Fibroblast of gingiva (primary cell): ENCODE data around the gene LOC128125822.
"Not testable (repeated sequence)": the region's sequence is repeated elsewhere in the genome, so short reads cannot be mapped to it uniquely, and the experiment has no call there.

Experiments used
- DNase-seq: peaks from one replicate; pipeline ENCODE4 v3.0.0-alpha.2; 2011; ENCODE audit warnings: low read depth

Gene LOC128125822

DNA sequence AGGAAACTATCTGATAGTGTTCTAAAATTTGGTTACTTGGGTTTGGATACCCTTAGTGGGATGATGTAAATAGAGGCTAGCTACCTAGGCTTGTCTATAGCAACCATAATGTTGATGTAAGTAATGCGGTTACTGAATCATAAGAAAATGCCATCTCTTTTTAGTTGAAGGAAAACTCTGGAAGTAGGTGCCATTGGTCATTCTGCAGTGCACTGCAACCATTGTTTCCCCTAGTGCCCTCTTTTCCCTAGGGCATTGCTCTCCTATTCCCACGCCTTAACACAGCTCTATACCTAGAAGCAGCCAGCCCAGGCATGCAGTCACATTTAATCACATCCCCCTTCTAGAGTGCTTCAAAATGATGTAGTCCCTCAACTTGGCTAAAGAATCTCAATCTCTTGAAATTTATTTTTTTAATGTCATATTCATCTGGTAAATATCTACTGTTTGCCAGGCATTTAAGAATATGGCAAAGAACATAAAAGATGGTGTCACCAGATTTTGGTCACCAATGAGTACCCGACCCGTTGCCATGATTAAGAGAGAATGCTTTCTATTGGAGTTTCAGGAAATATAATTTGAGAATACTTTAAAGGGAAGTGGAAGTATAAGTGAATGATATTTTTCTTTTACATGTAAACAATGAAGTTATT lies 10.4 kb downstream of the LOC128125822 start:
- DNase-seq, result no peak

DNA sequence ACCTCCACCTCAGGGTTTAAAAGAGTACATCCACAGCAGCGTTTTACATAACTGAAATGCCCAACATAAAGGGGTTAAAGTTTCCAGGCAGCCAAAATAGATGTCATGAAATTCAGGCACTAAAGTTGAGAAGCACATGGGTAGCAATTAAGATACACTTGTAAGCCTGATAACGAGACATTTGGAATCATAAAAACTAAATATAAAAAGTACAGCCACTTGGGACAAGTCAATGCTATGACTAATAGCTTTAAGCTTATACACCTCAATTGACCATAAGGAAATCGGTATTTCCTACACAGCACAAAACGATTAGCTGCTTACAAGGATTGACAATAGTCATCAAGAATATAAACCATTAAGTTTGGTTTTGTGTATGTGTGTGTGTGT lies 11.8 kb downstream of the LOC128125822 start:
- no peak for DNase-seq

DNA sequence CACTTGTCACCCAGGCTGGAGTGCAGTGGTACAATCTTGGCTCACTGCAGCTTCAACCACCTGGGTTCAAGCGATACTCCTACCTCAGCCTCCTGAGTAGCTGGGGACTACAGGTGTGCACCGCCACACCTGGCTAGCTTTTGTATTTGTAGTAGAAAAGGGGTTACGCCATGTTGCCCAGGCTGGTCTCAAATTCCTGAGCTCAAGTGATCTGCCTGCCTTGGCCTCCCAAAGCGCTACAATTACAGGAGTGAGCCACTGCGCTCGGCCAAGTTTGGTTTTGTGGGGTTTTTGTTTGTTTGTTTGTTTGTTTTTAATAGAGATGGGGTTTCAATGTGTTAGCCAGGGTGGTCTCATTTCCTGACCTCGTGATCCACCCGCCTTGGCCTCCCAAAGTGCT lies 12.3 kb downstream of the LOC128125822 start:
- DNase-seq, result no peak

DNA sequence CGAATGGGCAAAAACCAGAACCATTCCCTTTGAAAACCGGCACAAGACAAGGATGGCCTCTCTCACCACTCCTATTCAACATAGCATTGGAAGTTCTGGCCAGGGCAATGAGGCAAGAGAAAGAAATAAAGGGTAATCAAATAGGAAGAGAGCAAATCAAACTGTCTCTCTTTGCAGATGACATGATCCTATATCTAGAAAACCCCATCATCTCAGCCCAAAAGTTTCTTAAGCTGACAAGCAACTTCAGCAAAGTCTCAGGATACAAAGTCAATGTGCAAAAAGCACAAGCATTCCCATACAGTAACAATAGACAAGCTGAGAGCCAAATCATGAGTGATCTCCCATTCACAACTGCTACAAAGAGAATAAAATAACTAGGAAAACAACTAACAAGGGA lies 13.4 kb downstream of the LOC128125822 start:
- not testable (repeated sequence) for DNase-seq

DNA sequence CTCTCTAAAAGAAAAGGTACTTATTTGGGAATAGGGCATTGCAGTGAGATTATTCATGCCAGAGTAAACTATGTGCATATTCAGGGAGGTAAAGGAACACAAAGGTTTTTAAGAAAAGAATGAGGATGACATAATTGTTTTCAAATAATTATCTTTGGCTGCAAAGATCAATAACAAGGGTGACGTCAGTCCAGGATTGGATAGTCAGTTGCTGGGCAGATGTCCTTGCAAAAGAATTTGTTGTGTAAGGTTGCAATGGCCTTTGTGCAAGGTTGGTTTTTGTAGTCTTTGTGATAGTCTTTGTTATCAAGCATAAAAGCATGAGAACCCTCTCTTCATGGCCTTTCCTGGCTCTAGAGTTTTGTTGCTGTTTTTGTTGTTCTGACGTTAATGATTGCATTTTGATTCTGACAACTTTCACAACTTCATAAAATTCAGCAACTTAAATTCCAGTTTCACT lies 17.7 kb downstream of the LOC128125822 start:
- DNase-seq, result no peak

DNA sequence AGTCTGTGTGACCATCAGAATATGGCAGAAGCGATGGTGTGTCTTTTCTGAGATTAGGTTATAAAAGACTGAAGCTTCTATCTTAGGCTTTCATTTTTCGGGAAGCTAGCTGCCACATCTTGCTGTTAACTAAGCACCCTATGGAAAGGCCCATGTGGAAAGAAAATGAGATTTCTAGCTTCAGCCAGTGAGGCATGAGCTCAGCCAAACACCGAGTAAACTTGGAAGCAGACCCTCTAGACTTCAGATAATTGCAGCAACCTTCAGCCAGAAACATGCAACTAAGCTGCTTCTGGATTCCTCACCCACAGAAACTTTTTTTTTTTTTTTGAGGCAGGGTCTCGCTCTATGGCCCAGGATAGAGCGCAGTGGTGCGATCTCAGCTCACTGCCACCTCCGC lies 20.6 kb downstream of the LOC128125822 start:
- no peak for DNase-seq

DNA sequence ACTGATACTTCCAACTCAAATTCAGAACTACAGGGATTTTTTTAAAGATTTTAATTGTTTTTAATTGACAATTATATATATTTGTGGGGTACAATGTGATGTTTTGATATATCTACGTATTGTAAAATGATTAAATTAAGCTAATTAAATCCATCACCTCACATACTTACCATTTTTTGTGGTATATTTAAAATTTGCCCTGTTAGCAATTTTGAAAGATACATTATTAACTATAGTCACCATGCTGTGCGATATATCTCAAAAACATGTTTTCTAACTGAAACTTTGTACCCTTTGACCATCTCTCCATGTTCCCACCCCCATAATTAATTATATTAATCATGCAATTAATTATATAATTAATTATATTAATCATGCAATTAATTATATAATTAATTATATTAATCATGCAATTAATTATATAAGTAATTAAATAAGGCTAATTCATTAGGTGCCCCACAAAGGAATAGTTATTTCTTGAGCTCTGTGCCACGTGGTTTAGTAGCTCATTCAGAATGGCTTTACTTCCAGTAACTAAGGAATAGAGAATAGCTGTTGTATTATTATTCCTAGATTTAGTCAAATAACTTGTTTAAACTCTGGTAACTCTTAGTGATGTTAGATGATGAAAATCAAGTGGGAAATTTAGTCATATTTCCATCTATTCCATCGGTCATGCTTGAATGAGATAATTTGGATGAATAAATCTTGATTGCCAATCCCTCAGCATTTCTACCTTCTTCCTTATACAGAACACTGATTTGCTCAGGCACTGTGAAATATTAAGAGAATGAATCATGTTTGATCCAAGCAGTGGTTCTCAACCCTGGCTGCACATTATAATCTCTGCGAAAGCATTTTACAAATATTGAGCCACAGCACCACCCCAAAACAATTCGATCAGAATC lies 25.1 kb downstream of the LOC128125822 start:
- DNase-seq, result no peak

DNA sequence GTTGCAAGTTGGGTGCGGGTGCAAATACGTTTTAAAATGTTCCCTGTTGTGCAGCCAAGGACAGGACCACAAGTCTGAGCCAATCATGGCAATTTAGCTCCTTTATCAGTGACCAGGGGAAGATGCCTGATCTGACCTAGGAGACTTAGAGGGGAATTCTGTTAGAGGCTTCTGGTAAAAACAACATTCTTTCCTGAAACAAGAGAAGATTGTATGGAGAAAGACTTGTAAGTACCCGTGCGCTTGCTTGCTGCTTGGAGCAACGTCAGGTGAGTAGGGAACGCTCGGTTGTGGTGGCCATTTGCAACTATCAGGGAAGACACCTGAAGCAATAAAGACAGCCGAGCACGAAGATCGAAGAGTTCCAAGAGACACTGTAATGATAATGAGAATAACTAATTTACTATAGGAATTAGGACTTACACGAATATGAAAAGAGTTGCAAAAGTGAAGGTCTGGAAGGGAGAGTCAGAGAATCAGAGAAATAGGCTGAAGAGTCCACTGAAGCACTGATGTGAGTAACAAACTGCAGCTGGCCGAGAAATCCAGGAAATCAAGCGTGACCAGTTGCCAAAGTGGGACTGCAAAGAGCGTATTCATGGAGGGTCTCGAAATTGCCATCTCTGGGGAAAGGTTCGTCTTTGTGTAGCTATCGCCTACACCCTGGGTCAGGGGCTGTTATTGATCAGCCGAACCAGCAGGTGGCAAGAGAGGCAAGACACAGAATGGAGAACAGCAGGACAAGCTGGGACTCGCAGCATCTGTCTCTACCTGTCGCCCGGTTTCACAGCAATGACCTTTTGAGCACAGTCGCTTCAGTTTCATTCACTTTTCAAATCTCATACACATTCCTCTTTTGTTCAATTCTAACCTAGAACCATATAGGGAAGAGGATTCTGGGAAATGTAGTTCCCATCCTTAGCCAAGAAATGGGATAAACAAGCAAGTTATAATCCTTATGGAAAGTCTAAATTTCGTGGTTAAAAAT lies 26.1 kb downstream of the LOC128125822 start:
- DNase-seq, result peak; percentile 41

DNA sequence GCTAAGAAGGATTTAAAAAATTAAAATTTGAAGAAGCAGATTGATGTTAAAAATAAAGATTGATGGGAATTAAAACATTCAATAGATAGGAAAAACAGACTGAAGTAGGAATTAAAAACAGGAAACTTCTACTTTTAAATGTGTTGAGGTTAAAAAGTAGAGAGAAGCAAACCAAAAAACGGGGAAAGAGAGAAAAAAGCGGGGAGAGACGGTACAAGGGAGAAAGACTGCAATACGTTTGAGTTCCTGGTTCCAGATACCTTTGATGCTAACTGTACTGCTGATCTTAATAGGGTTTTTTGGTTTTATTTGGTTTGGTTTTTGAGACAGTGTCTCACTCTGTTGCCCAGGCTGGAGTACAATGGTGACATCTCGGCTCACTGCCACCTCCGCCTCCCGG lies 27.0 kb downstream of the LOC128125822 start:
- DNase-seq, result no peak

DNA sequence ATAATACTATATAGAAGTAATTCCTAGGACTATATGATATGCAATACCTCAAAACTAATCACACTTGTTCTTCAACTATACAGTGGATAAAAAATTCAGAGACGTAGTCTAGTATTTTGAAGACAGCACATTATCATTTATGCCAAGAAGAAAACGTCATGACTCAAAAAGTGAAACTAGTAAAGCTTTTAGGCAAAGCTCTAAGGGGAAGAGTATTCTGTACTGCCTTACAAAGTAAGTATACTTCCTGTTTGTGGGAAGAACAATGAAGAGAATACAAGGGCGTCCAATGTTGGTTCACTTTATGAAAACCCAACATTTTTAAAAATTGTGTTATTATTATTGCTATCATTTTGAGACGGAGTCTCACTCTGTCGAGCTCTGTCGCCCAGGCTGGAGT lies 27.9 kb downstream of the LOC128125822 start:
- DNase-seq, result no peak

DNA sequence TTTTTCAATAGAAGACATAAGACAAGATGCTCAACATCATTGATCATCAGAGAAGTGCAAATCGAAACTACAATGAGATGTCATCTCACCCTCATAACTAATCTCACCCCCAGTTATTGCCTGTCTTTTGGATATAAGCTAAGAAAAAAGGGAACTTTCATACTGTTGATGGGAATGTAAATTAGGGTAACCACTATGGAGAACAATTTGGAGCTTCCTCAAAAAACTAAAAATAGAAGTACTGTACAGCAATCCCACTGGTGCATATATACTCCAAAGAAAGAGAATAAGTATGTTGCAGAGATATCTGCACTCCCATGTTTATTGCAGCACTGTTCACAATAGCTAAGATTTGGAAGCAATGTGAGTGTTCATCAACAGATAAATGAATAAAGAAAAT lies 37.0 kb downstream of the LOC128125822 start:
- DNase-seq, result no peak

DNA sequence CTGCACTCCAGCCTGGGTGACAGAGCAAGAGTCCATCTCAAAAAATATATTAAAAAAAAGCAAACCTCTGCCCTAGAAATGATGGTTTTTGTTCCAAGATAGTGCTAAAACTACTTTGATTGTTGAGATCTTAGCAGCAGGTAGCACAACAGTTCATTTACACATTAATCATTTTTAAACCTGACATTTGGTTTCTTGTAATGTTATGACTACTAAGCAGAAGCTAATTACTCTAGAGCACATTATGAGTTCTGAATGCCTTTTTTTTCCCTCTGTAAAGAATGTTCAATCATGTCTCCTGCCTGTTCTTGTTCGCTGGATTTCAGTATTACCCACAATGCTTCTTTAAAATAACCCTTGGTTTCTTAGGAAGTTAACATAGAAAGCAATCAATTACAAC lies 38.7 kb downstream of the LOC128125822 start:
- DNase-seq, result no peak

DNA sequence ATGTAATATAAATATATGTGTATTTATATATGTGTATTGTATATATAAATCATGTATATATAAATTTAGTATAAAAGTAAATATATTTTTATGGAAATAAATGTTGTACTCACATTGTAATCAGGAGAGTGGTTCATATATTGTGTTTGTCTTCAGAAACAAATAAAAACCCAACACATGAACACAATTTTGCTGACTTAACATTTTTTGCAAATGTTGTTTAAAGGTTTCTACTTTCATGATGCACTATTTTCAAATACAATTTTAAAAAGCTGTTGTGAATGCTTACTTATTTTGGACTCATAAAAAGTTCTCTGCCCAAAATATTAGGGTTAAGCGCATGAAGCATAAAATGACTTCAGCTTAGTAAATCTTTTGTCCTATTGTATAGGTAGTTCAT lies 39.3 kb downstream of the LOC128125822 start:
- no peak for DNase-seq

DNA sequence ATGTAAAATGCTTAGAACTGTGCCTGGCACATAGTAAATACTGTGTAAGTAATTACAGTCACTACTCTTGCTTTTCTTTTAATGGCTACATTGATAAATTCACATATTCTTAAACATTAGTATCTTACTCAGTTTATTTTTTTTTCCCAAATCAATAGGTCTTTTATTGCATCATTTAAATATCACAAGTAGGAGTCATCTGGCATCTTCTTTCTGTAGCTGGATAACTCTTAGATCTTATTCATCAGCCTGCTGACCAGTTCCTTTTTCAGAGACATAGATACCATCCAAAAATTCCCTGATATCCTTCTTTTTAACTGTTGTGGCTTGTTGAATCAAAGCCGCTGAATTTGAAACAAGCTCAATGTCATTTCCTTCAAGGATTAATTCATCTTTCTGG lies 43.3 kb downstream of the LOC128125822 start:
- DNase-seq, result peak; percentile 11
